ENCODE data around the gene MED8.

- TF ChIP-seq CTCF (conservative IDR thresholded peaks at IDR 0.05; ENCODE audit: low read depth, low read length) = no peak
- no peak for TF ChIP-seq EZH2 (IDR thresholded peaks at IDR 0.05; ENCODE audit: borderline replicate concordance, low read depth, low read length, poor library complexity, severe bottlenecking)
These were observed 35.1 kb downstream of the MED8 start for GRCh38 chr1:43354471-43354870.

Data from A673 (cell line).